KOPT-K1 (cell line): Measurements from ENCODE around the gene VGLL4.
"Not testable (repeated sequence)": the region's sequence is repeated elsewhere in the genome, so short reads cannot be mapped to it uniquely, and the experiment has no call there.

Experiments
- H3K27ac ChIP-seq: fragments of 200-600 bp; sonication (generic); 2 replicates; pipeline ENCODE4 v1.5.1; 2016; ENCODE audit warnings: antibody characterized with exemption, mild to moderate bottlenecking, low read depth, low read length; ENCODE audit not compliant: poor library complexity, severe bottlenecking
- H3K36me3 ChIP-seq: fragments of 200-600 bp; sonication (generic); 2 replicates; pipeline ENCODE4 v1.5.1; 2017; ENCODE audit warnings: antibody characterized with exemption, mild to moderate bottlenecking, low read length, moderate library complexity; ENCODE audit not compliant: insufficient read depth
- H3K9me3 ChIP-seq: fragments of 200-600 bp; sonication (generic); 2 replicates; pipeline ENCODE4 v1.5.1; 2017; ENCODE audit warnings: antibody characterized with exemption, low read length, mild to moderate bottlenecking; ENCODE audit not compliant: insufficient read depth, poor library complexity, severe bottlenecking

The VGLL4 gene, protein sequence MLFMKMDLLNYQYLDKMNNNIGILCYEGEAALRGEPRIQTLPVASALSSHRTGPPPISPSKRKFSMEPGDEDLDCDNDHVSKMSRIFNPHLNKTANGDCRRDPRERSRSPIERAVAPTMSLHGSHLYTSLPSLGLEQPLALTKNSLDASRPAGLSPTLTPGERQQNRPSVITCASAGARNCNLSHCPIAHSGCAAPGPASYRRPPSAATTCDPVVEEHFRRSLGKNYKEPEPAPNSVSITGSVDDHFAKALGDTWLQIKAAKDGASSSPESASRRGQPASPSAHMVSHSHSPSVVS

DNA sequence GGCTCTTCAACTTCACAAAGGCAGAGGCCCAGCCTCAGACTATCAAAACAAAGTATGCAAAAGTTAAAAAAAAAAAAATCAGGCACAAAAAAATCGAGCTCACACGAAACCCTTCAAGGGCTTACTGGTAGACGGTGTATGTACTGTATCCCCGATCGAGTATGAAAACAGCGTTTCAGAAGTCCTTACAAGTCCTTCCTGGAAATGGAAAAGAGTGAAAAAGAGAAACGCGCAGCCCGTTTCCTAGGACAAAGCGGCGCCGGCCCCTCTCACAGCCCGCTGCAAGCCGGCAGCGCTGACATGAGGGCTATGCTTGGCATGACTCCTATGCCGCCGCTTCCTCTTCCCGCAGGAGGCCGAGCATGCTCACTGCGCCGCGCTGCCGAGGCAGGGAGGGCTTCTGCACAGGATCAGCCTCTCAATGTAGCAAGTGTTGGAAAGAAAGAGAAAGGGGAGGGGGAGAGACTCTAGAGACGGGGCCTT lies at the start of gene VGLL4:
VGLL4 (minus strand) TSS at position 311 of the 483 bp plus-strand sequence. CDS start 397 bp downstream, outside the sequence.
- Histone ChIP-seq H3K27ac (peak within 1 kb of the TSS; percentile 90), H3K36me3 (peaks cover 10% of the 10 kb centered on the region; the same call in 1 of the 2 replicates), H3K9me3 (no peaks in the 10 kb centered on the region)

DNA sequence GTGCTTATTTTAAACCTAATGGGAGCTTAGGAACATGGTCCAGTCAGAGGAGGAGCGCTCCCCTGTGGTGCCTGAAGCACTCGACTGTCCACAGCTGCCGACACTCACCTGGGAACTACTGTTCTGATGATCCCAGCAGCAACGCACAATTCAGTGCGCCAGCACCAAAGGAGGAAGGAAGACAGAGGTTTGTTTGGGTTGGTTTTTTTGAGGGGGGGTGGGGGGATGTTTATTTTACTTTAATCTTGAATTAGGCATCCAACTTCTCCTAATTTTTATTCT lies 48.8 kb upstream of the VGLL4 start:
- Histone ChIP-seq H3K36me3 (no peaks in the 10 kb centered on the region), H3K27ac (no peak overlapping the region), H3K9me3 (no peaks in the 10 kb centered on the region)

DNA sequence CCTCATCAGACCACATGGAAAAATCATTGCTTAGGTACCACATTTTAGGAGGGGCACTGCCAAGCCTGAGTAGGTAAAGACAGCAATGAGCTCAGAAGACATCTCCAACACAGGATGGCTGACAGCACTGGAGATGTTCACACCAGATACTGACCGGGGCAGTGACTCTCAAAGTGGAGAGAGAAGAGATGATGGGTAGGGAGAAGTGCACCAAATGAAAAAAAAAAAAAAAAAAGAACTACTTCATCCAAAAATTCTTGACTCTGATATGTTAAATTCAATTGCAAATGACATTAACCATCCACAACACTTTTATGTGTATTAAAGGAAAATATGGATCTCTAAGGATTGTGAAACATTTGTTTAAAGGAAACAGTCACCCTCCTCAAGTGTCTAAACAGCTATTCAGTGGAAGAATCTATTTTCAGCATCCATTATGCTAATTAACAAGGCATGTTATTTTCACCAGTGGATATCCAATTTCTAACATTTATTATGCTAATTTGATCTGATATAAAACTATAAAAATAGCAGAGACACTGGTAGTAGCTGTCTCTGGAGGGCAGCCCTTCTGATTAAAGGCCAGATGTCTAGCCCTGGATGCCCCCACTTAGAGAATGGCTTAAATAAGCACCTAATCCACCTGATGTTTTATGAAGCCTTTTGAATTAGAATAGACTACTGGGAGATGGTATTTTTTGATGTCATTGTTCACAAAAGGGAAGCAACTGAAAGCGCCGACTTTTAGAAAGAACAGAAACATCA lies 48.2 kb upstream of the VGLL4 start:
- no peaks in the 10 kb centered on the region for H3K9me3 ChIP-seq
- no peaks in the 10 kb centered on the region for H3K36me3 ChIP-seq
- H3K27ac ChIP-seq, result no peak overlapping the region

DNA sequence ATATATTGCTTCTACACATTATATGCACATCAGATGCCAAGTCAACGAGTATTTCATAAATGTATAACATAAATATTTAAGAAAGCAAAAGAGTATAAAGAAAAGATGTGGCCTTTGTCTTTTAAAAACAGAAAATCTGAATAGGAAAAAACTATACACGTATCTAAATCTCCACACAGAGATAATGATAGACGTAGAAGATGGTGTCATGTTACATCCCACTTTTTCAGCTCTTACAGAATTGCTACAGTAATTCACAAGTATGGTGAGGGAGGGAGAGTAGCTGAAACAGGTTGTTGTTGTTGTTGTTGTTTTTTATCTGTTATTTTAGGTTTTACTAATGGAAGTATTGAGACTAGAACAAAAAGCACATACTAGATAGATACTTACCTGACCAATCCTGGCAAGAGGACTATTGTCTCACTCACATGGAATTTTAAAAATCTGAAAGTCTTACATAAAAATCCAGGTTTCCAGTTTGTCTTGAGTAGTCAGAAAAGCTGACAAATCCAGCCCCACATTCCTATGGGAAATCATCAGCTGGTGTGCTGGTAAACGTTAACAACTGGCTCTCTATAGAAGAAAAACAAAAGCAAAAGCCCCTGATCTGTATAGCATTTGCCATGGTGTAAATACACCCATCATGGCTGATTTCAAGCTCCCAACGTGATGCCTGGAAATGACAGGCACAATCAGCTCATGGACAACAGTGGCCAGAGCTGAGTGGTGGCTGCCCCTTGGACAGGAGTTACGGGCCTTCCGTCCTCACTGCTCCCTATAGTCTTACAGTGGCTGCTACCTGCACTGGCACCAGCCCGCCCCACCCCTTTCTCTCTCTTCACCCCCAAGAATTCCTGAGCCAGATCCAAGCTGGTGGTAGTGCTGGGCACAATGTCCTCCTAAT lies 47.4 kb upstream of the VGLL4 start:
- Histone ChIP-seq H3K36me3 (no peaks in the 10 kb centered on the region), H3K9me3 (no peaks in the 10 kb centered on the region), H3K27ac (no peak overlapping the region)

DNA sequence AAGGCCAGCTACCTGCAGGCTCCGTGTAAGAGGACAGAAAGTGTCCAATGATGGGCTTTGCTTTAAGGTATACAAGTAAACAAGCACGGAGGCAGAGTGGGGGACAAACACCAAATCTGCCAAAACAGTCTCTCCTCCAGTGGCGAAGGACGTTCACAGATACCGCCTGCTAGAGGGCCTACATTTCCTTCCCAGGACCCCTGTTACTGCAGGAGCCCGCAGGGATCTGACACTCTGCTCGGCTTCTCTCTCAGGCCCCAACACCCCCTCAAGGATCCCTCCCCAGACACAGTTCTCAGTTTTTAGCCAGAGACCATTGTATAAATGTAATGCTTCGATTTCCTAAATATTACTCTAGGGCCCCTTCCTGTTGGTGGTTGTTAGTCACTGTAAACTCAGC lies 46.0 kb upstream of the VGLL4 start:
- no peaks in the 10 kb centered on the region for H3K36me3 ChIP-seq
- H3K9me3 ChIP-seq, result no peaks in the 10 kb centered on the region
- H3K27ac ChIP-seq, result no peak overlapping the region

DNA sequence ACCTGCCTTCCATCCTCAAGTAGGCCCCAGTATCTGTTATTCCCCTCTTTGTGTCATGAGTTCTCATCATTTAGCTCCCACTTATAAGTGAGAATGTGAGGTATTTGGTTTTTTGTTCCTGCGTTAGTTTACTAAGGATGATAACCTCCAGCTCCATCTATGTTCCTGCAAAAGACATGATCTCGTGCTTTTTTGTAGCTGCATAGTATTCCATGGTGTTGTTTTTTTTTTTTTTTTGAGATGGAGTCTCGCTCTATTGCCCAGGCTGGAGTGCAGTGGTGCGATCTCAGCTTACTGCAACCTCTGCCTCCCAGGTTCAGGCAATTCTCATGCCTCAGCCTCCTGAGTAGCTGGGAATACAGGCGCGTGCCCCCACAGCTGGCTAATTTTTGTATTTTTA lies 41.3 kb upstream of the VGLL4 start:
- H3K36me3 ChIP-seq, H3K9me3 ChIP-seq, H3K27ac ChIP-seq: not testable (repeated sequence)

DNA sequence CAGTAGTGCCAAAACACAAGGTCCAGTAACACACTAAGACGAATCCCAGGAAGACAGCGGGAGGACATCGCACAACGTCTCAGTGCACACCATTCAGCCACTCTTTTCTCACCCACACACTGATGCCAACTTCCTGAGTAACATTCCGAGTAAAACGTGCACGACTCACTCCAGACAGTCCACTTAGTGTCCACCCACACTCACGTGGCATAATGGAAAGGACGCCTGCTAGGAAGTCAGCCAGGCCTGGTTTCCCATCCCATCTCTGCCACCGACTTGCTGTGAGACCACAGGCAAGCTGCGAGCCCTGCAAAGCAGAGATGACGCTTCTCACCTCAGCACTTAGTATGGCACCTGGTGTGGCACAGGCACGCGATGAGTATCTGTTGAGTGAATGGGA lies 36.8 kb upstream of the VGLL4 start:
- Histone ChIP-seq H3K27ac (no peak overlapping the region), H3K36me3 (no peaks in the 10 kb centered on the region), H3K9me3 (no peaks in the 10 kb centered on the region)

DNA sequence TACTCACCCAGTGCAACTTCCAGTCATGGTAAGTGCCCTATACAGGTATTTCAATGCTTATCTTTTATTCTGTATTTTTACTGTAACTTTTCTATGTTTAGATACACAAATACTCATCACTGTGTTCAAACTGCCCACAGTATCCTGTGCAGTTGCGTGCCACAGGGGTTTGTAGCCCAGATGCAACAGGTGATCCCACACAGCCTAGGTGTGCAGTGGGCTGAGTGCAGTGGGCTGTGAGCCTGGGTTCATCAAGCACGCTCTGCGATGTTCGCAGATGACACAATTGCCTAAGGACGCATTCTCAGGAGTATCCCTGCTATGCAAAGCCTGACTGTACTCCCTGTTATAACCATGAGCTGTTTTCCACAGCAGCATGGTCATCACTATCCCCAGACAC lies 36.2 kb upstream of the VGLL4 start:
- no peak overlapping the region for H3K27ac ChIP-seq
- H3K9me3 ChIP-seq, result no peaks in the 10 kb centered on the region
- no peaks in the 10 kb centered on the region for H3K36me3 ChIP-seq

DNA sequence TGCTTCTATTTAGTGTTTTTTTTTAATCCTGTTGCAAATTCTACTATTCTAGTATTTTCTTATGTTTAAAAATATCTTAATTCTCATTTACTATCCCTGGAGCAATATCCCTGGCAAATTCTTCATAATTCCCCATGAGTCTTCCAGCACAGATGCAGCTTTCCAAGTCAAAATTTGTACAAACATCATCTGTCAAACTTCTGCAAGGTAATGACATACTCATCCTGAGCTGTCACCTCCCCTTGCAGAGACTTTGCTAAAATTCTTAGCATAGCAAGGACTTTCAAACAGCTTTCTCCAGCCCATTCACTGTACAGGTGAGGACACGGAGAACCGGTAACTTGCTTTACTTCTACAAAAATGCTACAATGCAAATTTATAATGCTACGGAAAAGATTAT lies 28.6 kb upstream of the VGLL4 start:
- Histone ChIP-seq H3K36me3 (no peaks in the 10 kb centered on the region), H3K9me3 (no peaks in the 10 kb centered on the region), H3K27ac (no peak overlapping the region)

DNA sequence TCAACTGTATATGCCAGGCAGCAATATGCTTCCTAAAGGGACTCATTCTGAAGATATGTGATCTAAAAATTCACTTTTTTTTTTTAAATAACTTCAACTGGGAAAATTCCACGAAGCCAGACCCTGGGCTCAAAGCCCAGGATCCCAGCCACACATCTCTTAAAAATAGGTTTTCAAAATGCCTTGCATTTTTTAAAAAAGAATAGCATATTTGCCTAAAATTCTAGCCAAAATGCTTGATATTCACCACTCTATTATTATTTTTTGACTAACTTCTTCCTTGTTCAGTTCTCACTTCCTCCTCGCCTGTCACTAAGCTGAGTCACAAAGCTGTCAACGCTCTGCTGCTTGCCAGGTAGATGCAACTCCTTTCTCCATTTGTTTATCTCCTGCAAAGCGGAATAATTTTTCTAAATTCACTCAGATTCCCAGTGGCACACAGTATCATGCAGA lies 28.0 kb upstream of the VGLL4 start:
- no peaks in the 10 kb centered on the region for H3K9me3 ChIP-seq
- no peak overlapping the region for H3K27ac ChIP-seq

DNA sequence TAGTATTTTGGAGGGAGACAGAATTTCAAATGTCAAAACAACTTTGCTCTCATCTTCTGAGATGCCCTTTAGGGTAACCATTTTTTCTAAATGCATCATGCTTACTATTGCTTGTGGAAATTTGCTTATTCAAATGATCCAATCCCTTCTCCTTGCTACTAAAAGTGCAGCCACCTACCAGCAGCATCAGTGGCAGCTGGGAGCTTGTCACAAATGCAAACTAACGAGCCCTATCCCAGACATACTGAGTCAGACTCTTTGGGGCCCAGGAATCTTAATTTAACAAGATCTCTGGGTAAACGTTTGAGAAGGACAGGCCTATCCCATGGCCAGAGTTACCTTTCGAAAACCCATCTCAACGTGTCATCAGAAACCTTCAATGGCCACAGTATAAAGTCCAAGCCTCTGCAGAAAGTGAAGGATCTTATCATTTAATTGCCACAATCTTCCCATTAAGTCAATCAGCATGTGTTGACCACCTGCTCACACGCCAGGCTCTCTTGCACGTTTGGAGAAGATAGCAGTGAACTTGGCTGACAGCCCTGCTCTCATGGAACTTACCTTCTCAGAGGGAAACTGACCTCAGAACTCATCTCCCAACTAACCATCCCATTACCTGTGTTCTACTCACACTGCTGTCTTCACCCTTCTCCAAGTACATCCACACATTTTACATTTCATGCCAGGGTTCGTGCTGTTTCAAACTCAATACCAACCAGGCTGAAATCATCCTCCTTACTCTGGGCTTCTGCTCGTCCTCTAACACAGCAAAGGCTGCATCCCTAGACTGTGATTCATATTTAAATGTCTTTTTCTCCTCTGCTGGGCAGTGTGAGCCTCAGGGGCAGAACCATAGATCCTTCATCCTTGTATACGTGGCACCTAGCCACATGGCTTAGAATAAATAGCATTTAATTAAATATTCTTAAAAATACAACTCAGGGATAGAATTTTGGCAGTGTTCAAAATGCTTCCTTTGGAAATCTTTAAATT lies 24.8 kb upstream of the VGLL4 start:
- no peak overlapping the region for H3K27ac ChIP-seq
- H3K36me3 ChIP-seq, result no peaks in the 10 kb centered on the region
- H3K9me3 ChIP-seq, result no peaks in the 10 kb centered on the region

More for the DNA sequence above, 28.0 kb upstream of the VGLL4 start:
- H3K36me3 ChIP-seq, result no peaks in the 10 kb centered on the region

DNA sequence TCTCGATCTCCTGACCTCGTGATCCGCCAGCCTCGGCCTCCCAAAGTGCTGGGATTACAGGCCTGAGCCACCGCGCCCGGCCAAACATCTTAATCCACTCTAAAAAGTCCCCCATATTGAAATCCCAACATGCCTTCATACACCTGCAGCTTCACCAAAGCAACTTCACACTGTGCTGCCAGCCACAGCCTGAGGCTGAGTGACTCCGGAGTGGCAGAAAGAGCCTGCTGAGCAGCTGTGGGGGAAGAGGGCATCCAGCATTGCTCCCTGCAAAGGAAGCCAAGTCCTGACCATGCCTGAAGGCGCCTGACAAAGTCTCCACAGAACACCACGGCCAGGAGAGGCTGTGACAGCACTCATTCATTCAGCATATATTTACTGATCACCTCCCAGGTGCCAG lies 21.6 kb upstream of the VGLL4 start:
- H3K36me3 ChIP-seq, result no peaks in the 10 kb centered on the region
- H3K9me3 ChIP-seq, result no peaks in the 10 kb centered on the region
- H3K27ac ChIP-seq, result no peak overlapping the region

DNA sequence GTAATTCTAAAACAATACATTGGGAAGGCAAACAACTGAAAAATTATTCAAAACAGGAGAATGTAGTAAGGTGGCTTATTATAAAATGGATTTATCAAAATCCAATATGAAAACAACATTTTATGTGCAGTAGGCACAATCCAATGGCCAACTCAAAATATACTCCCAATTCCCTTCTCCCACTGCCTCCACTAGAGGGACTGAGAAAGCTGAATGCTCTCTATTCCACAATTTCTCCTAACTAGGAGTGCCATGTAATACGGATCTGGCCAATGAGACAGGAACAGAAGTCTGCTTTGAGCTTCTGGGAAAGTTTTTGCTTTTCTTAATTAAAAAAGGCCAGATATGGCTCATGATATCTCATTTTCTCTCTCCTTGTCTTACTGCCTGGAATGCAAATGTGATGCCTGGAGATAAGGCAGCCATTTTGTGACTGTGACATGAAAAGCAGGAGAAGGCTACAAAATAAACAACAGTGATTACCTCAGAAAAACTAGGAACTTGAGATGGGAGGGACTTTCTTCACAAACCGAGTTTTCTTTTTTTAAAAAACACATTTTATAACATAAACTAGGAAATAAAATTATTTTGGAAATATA lies 18.8 kb upstream of the VGLL4 start:
- H3K27ac ChIP-seq, result no peak overlapping the region
- H3K9me3 ChIP-seq, result no peaks in the 10 kb centered on the region
- H3K36me3 ChIP-seq, result no peaks in the 10 kb centered on the region

DNA sequence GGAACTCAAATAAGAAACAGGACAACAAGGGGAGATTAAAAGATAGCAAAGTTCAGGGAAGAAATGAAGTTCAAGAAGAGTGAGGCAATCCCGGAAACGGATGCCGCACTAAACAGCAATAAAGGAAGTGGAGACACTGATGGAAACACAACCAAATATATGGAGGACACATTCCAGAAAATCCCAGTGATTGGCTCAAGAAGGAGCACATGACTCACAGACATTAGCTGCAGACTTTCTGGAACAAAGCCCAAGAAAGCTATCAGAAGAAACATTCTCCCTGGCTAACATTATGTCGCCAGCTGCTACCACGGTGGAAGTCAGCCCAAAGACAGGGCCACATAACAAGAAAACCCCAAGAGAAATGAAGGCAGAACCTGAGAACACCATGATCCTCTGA lies 18.1 kb upstream of the VGLL4 start:
- Histone ChIP-seq H3K36me3 (no peaks in the 10 kb centered on the region), H3K27ac (no peak overlapping the region), H3K9me3 (no peaks in the 10 kb centered on the region)
